GM12891 (cell line): ENCODE data around the gene HDAC4.

Experiments used
- DNase-seq: peaks from one replicate; pipeline ENCODE4 v3.0.0; 2011; ENCODE audit warnings: low spot score; ENCODE audit not compliant: insufficient read length
- FAIRE-seq: peaks from 2 replicates; lab custom pipeline; 2011; peaks lifted over from hg19 to GRCh38; lab: Jason Lieb, UNC
- PAX5 ChIP-seq: IDR thresholded peaks from 2 replicates; pipeline ENCODE4 v1.6.1; 2011; ENCODE audit warnings: low read length, moderate library complexity, mild to moderate bottlenecking; ENCODE audit not compliant: insufficient read depth, severe bottlenecking
- POLR2A ChIP-seq: IDR thresholded peaks from 2 replicates; pipeline ENCODE4 v1.6.1; 2011; ENCODE audit warnings: low read depth, low read length, control low read depth
- POLR2AphosphoS5 ChIP-seq: IDR thresholded peaks from 2 replicates; pipeline ENCODE4 v1.6.1; 2011; ENCODE audit warnings: low read depth, low read length, control low read depth
- POU2F2 ChIP-seq: IDR thresholded peaks from 2 replicates; pipeline ENCODE4 v1.6.1; 2011; ENCODE audit warnings: low read depth, mild to moderate bottlenecking, control low read depth, low read length, moderate library complexity
- SPI1 ChIP-seq: IDR thresholded peaks from 2 replicates; pipeline ENCODE4 v1.6.1; 2011; ENCODE audit warnings: low read depth, low read length, control low read depth
- TAF1 ChIP-seq: IDR thresholded peaks from 2 replicates; pipeline ENCODE4 v1.6.1; 2011; ENCODE audit warnings: low read depth, low read length, control low read depth

The HDAC4 gene

DNA sequence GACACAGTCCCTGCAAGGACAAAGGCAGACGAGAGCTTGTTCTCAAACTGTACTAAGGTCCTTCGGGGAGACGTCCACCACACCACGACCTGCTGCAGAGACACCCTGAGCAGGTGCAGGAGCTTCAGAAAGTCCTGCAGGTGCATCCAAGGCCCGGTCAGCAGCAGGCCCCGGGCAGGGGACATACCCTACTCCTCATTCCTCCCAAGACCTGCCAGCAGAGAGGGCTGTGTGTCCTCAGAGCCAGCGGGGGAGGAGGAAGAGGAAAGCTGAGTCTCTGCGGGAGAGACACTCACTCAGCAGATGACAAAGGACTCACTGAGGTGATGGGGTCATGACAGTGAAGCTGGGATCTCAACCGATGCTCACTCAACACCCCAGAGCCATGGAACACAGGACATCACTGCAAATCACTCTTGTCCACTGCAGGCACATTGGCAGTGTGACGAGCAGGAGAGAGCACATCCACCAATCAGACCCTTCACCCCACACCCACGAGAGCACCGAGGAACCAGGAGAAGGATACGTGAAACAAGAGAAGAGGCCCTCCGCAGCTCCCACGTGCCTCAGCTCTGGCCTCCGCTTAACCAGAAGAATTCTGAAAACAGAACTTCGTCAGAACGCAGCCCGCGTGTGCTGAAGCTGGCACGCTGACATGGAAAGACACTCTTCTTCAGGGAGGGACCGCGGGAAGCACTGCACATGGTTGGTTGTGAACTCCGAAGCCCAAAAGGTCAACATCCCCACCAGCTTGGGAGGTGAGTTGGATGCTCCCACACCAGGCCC, 9.3 kb downstream of the HDAC4 start:
- TF ChIP-seq SPI1 (no peak), TAF1 (no peak), POU2F2 (no peak), POLR2A (no peak), POLR2AphosphoS5 (no peak), PAX5 (no peak)
- DNase-seq (no peak), FAIRE-seq (no peak)

DNA sequence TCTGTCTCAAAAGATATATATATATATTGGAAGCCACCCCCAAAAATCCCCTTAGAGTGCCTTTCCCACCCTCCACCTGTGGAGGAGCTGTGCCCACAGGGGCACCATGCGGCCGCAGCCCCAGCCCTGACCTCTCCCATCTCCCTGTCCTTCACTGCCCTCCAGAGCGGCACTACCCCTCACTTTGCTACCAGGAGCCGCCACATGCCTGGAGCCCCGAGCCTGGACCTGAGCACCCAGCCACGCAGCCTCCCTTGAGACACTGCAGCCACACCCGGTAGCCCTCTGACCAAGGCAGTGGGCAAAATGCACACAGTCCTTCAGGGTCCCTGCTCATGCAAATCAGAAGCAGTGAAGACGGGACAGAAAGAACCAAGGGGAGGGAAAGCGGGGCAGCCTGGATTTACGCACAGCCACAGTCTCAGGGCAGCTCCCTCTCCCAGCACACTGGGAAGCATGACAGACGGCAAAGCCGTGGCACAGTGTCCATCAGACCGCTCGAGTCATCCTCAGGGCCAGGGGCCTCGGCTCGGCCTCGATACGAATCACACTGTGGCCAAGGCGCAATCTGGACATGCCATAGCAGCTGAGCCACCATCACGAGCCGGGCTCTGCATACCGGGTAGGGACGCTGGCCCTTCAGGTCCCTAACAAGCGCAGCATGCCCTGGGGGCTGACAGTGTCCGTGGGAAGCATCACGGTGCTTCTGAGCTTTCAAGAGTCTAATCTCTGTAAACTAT, 10.1 kb downstream of the HDAC4 start:
- DNase-seq (no peak), FAIRE-seq (no peak)
- TF ChIP-seq TAF1: no peak
- TF ChIP-seq SPI1: no peak
- no peak for TF ChIP-seq POU2F2
- TF ChIP-seq POLR2A: no peak
- TF ChIP-seq PAX5: no peak
- no peak for TF ChIP-seq POLR2AphosphoS5

DNA sequence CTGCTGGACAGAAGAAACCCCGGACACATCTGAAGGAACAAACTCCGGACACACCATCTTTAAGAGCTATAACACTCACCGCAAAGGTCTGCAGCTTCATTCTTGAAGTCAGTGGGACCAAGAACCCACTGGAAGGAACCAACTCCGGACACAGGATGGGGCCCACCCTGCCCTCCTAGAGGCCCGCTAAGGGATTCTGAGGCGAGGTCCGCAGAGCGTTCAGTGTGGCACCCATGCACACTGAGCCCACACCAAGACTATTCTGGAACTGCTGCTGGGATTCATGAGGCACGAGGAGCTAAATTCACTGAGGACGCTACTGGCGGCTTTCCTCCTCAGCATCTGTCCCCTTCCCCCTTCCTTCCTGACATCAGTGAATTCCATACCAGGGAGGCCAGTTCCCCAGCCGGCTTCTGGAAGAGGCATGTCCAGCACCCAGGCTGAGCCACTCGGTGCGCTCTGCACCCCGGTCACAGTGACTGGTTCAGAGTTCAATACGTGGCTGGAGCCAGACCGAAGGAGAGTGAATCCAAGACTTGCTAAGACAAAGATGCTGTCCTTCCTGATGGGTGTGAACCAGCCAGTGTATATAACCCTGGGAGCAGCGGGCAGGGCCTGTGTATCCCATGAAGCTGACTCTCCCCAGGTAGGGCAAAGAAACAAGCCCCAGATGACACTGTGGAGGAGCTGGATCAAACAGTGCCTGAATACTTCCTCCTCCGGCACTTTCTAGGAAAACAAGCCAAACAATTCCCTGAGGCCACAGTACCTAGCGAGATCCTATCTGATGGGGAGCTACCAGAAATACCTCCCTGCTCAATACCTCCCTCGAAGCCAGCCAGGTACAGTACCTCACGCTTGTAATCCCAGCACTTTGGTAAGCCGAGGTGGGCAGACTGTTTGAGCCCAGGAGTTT, 11.1 kb downstream of the HDAC4 start:
- DNase-seq: no peak
- no peak for FAIRE-seq
- TF ChIP-seq POLR2AphosphoS5 (no peak), POU2F2 (no peak), POLR2A (no peak), TAF1 (no peak), PAX5 (no peak), SPI1 (no peak)

DNA sequence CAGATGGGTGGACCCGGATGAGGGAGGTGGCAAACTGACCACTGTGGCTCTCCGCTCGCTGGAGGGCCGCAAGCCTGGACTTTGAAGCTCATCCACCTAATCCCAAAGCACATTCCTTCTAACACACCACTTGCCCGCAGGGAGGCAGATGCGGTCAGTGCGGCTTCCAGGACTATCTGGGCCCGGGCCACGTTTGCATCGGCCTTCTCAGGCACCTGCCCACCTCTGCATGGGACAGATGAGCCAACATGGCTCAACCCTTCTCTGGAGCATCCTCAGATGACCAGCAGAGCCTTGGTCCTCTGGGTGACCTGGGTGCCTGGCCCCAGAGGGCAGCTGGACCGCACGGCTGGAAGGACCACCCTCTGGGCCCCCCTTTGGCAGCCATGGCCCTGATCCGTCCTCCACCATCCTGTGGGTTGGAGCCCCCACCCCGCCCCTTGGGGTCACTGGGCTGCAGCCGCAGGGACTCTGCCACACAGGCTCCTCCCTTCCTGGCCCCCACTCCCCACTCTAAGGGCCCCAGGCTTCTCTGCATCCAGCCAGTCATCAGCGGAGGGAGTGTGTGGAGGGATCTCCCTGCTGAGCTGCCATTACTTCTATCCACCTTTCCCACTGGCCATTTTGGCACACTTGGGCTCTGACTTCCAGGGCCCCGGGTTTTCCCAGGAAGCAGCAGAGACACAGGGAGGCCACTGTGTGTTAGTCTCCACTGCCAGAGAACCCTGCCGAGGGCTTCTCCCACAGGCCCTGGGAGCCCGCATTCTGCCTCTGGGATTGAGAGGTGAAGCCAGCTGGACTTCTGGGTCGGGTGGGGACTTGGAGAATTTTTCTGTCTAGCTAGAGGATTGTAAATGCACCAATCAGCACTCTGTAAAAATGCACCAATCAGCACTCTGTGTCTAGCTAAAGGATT, 12.3 kb downstream of the HDAC4 start:
- FAIRE-seq: no peak
- TF ChIP-seq TAF1 (no peak), POU2F2 (no peak), PAX5 (no peak), POLR2A (no peak), SPI1 (no peak), POLR2AphosphoS5 (no peak)
- no peak for DNase-seq

DNA sequence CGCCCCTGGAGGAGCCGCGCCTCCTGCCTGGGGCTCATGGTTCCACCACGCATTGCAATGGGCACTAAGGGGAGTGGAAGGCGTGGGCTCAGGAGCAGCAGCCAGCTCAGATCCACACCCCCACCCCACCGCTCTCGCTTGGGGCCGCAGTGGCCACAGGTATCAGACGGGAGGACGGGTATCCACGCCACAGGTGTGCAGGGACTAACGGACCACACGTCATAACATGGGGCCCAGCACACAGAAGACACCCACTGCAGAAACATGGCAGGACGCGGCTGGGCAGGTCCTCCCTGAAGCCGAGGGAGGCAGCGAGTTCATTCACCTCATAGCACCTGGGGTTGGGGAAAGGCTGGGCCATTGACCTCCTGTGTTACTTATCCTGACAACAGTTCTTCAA, 13.0 kb downstream of the HDAC4 start:
- FAIRE-seq: no peak
- TF ChIP-seq TAF1: no peak
- TF ChIP-seq SPI1: no peak
- no peak for TF ChIP-seq POLR2A
- no peak for TF ChIP-seq POLR2AphosphoS5
- no peak for TF ChIP-seq PAX5
- no peak for TF ChIP-seq POU2F2

DNA sequence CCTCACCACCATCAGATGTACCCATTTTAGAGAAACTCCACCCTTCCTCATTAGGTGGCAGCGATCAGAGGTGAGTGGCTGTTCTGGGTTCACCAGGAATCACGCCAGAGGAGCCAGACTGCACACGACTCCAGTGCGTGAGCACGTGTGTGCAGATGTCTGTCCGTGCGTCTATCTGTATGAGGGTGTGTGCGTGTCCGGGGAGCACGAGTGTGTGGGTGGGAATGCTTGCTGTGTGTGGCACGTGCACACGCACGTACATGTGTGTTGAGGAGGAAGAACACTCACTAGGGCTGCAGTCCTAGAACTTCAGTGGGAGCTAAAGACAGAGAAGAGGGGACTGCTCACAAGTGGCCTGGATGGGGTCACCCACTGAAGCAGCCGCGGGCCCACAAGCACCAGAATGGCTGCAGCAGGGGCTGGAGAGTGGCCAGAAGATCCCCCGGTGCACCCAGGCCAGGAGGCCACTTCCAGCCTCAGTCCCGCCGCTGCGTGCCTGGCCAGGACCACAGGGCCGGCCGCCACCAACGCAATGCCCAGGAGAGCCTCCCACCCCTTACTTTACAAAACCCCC, 13.9 kb downstream of the HDAC4 start:
- FAIRE-seq (no peak), DNase-seq (no peak)

More for the DNA sequence above, 13.0 kb downstream of the HDAC4 start:
- no peak for DNase-seq

DNA sequence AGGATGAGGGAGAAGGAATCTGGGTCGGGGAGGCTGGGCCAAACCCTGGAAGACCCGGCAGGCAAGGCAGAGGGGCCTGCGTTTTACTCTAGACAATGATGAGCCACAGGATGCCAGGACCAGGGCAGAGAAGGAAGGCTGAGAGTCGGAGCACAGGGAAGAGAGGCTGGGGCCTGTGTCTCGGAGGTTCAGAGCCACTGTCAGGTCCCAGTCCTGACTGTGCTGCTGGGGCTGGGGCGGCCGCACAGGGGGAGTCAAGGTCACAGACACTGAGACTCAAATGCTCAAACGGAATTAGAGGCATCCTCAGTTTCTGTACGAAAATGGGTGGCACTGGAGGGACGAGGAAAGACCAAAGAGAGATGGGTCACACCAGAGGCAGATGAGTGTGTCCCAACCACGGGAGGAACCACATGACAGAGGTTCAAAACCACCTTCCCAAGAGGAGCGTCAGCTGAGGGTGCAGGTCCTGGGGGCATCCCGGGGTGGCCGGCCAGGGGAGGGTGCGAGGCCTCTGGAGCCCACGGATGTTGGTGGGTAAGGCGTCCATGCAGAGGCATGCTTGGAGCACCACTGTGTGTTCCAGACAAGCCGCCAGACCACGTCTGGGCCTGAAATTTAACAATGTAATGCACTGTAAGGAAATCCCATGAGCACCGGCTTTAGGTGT, 14.7 kb downstream of the HDAC4 start:
- DNase-seq (no peak), FAIRE-seq (no peak)
- TF ChIP-seq PAX5 (no peak), SPI1 (no peak), POU2F2 (no peak), POLR2A (no peak), TAF1 (no peak), POLR2AphosphoS5 (no peak)

More for the DNA sequence above, 13.9 kb downstream of the HDAC4 start:
- TF ChIP-seq POLR2A: no peak
- TF ChIP-seq POLR2AphosphoS5: no peak
- no peak for TF ChIP-seq SPI1
- no peak for TF ChIP-seq POU2F2
- TF ChIP-seq TAF1: no peak
- no peak for TF ChIP-seq PAX5
